Measurements from ENCODE around the gene PDZD7. TPM values are rescaled to one million over a fixed set of nuclear protein-coding genes. Genes with fewer than 3 reads are reported as not detected.

Gene PDZD7
- polyA plus RNA-seq, 1 of the 3 experiments (the other 2 are of a cell fraction): 1.9 TPM

- H4K20me1 ChIP-seq (ENCODE audit: insufficient read depth): no peaks in the 10 kb centered on the region
- ChIA-PET CTCF (interaction anchor here (1.1 to 7.6 kb wide), 14 partner anchors 13 to 134 kb away, joined by 3 to 132 read pairs (median 5); partner anchors contain the start of genes LZTS2, PDZD7 and SFXN3), POLR2A (interaction anchor here (1.3 kb wide), 1 partner anchor 30 kb away, joined by 4 read pairs; no protein-coding TSS in a partner anchor)
- H3K4me2 ChIP-seq: peak overlapping the region; percentile 38
- H3K9me2 ChIP-seq: no peaks in the 10 kb centered on the region
- peaks cover 8 to 26% of the 10 kb centered on the region in 2 experiments; a peak in 3 of 4 replicates for H3K4me1 ChIP-seq (ENCODE audit: control insufficient read depth in 1 of 2, insufficient read depth in 2 of 2, low read depth in 1 of 2, low read length in 1 of 2)
- 28% methylated on average over 11 of the region's 14 CpGs for WGBS (ENCODE audit: low lambda C conversion rate)
- no peaks in the 10 kb centered on the region for H3K79me2 ChIP-seq (ENCODE audit: insufficient read depth)
- peak overlapping the region; percentile 57; the same call in 1 of the 2 replicates for H2AFZ ChIP-seq (ENCODE audit: low read depth)
- H3K9ac ChIP-seq: 0 out of 2 replicates have a peak overlapping the region, but pooled peaks have one; percentile 16
- peaks cover 18% of the 10 kb centered on the region for H3F3A ChIP-seq (replicated peaks; ENCODE audit: insufficient read depth)
- no peaks in the 10 kb centered on the region for H3K27me3 ChIP-seq (ENCODE audit: insufficient read depth)
- peak; percentile 91 for DNase-seq
- peaks cover 0 to under 1% of the 10 kb centered on the region in 2 experiments for H3K36me3 ChIP-seq (replicated peaks in 1 of 2; ENCODE audit: control insufficient read depth in 1 of 2, insufficient read depth in 2 of 2, low read length in 1 of 2)
- no peaks in the 10 kb centered on the region for H3K9me3 ChIP-seq
- H3K4me3 ChIP-seq (ENCODE audit: low read depth in 2 of 2, low read length in 1 of 2): no peak overlapping the region
- peak overlapping the region; percentile 18 to 76; a peak in 3 of 4 replicates for H3K27ac ChIP-seq (ENCODE audit: low read depth in 2 of 2, low read length in 1 of 2)
- TF ChIP-seq TAF1 (IDR thresholded peaks at IDR 0.05; ENCODE audit: borderline replicate concordance, low read depth, low read length) (0 out of 2 replicates have a peak, but pooled peaks have one; percentile 6), CTCF (IDR thresholded peaks at IDR 0.05) (peak; percentile 97), TCF12 (IDR thresholded peaks at IDR 0.05) (no peak), FOXJ3 (CRISPR knock-in tag; IDR thresholded peaks at IDR 0.05) (peak; percentile 27; the same call in 1 of the 2 replicates), FOXM1 (IDR thresholded peaks at IDR 0.05; ENCODE audit: low read depth) (no peak), RFX5 (IDR thresholded peaks at IDR 0.05; ENCODE audit: low read length) (no peak), RCOR1 (IDR thresholded peaks at IDR 0.05; ENCODE audit: low read length) (peak; percentile 62; the same call in 1 of the 2 replicates), MEF2A (IDR thresholded peaks at IDR 0.05; ENCODE audit: borderline replicate concordance, low read depth) (no peak), JUND (IDR thresholded peaks at IDR 0.05) (no peak; the same call in 1 of the 2 replicates), SMC3 (IDR thresholded peaks at IDR 0.05; ENCODE audit: low read depth, low read length) (peak; percentile 83), ELF1 (IDR thresholded peaks at IDR 0.05) (no peak), PBX3 (IDR thresholded peaks at IDR 0.05) (no peak), MXI1 (IDR thresholded peaks at IDR 0.05; ENCODE audit: low read depth, low read length) (peak; percentile 74), GATA2 (CRISPR knock-in tag; IDR thresholded peaks at IDR 0.05) (no peak), EZH2phosphoT487 (IDR thresholded peaks at IDR 0.05; ENCODE audit: borderline replicate concordance, low read depth) (no peak), YY1 (IDR thresholded peaks at IDR 0.05; ENCODE audit: low read depth) (no peak), TEAD4 (IDR thresholded peaks at IDR 0.05; ENCODE audit: borderline replicate concordance, insufficient read depth) (no peak), MAX (IDR thresholded peaks at IDR 0.05; ENCODE audit: low read depth) (peak; percentile 76), NFIC (IDR thresholded peaks at IDR 0.05; ENCODE audit: borderline replicate concordance) (no peak), ZBTB33 (IDR thresholded peaks at IDR 0.05; ENCODE audit: borderline replicate concordance, low read depth) (no peak), REST (IDR thresholded peaks at IDR 0.05; ENCODE audit: low read depth, low read length) (0 out of 2 replicates have a peak, but pooled peaks have one; percentile 32)
- TF ChIP-seq, protein P1, sequence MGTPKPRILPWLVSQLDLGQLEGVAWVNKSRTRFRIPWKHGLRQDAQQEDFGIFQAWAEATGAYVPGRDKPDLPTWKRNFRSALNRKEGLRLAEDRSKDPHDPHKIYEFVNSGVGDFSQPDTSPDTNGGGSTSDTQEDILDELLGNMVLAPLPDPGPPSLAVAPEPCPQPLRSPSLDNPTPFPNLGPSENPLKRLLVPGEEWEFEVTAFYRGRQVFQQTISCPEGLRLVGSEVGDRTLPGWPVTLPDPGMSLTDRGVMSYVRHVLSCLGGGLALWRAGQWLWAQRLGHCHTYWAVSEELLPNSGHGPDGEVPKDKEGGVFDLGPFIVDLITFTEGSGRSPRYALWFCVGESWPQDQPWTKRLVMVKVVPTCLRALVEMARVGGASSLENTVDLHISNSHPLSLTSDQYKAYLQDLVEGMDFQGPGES (IDR thresholded peaks at IDR 0.05; ENCODE audit: low read depth, low read length): no peak
Measured at GRCh38 chr10:101012525-101013364, 18.2 kb downstream of the PDZD7 start.
